LNCaP clone FGC (cell line): Measurements from ENCODE around the gene BCKDHB.

Experiments used
- DNase-seq: peaks from one replicate; pipeline ENCODE4 v3.0.0-alpha.2; 2011; ENCODE audit warnings: low read depth
- H3K4me3 ChIP-seq: 2 replicates; pipeline ENCODE4 v1.5.1; 2011; ENCODE audit warnings: mild to moderate bottlenecking, low read depth, low read length, control low read depth
- TF ChIP-seq, protein P1 (sequence below): IDR thresholded peaks from 2 replicates; pipeline ENCODE4 v1.5.1; 2012; ENCODE audit warnings: mild to moderate bottlenecking; ENCODE audit not compliant: control insufficient read depth, insufficient read depth; ENCODE audit errors: extremely low read depth

The BCKDHB gene

GRCh38 chr6:80165143-80165542 lies 58.7 kb downstream of the BCKDHB start:
- H3K4me3 ChIP-seq, result no peak overlapping the region
- TF ChIP-seq, protein P1, sequence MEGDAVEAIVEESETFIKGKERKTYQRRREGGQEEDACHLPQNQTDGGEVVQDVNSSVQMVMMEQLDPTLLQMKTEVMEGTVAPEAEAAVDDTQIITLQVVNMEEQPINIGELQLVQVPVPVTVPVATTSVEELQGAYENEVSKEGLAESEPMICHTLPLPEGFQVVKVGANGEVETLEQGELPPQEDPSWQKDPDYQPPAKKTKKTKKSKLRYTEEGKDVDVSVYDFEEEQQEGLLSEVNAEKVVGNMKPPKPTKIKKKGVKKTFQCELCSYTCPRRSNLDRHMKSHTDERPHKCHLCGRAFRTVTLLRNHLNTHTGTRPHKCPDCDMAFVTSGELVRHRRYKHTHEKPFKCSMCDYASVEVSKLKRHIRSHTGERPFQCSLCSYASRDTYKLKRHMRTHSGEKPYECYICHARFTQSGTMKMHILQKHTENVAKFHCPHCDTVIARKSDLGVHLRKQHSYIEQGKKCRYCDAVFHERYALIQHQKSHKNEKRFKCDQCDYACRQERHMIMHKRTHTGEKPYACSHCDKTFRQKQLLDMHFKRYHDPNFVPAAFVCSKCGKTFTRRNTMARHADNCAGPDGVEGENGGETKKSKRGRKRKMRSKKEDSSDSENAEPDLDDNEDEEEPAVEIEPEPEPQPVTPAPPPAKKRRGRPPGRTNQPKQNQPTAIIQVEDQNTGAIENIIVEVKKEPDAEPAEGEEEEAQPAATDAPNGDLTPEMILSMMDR, result no peak
- DNase-seq, result no peak

GRCh38 chr6:80165819-80166218 lies 59.3 kb downstream of the BCKDHB start:
- no peak overlapping the region for H3K4me3 ChIP-seq
- TF ChIP-seq, protein P1, result no peak

GRCh38 chr6:80170433-80170832 lies 64.0 kb downstream of the BCKDHB start:
- TF ChIP-seq, protein P1, result no peak
- no peak for DNase-seq

More at GRCh38 chr6:80165819-80166218, 59.3 kb downstream of the BCKDHB start:
- no peak for DNase-seq

DNA sequence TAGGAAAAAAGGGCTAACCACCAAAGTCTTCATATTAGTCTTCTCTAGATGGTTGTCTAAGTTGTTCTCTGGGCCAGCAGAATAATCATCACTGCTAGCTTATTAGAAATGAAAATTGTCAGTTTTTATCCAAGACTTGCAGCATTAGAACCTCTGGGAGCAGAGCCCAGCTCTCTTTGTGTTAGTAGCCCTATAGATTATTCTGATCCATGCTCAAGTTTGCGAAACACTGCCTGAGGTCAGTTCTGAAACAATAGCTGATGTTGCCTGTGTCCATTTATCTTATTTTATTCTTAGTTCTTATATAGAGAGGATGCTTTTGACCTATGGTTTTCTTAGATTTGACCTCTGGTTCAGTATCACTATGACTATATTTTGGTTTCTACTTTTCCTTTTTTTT lies 66.9 kb downstream of the BCKDHB start:
- H3K4me3 ChIP-seq, result no peak overlapping the region
- TF ChIP-seq, protein P1, result no peak
- DNase-seq, result no peak

More at GRCh38 chr6:80170433-80170832, 64.0 kb downstream of the BCKDHB start:
- H3K4me3 ChIP-seq, result no peak overlapping the region

- H3K4me3 ChIP-seq, result no peak overlapping the region
- DNase-seq, result no peak
Measured at GRCh38 chr6:80174900-80175572, 68.6 kb downstream of the BCKDHB start.

DNA sequence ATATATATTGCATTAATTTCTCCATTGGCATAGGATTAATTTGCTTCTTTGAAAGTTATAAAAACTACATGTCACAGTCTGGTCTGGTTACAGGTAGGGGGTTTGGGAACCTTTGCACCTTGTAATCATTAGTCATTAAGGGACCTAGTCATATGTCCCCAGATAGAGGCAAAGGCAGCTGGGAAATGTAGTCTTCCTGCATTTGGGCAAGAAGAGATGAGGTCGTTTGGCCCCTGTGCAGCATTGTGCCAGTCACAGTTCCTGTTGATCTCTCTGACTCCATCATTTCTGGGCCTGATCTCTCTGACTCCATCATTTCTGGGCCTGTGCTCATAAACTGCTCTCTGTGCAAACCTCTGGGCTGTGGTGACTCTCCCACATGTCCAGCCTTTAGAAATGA lies 73.2 kb downstream of the BCKDHB start:
- no peak overlapping the region for H3K4me3 ChIP-seq
- no peak for DNase-seq
- TF ChIP-seq, protein P1, result no peak

More at GRCh38 chr6:80174900-80175572, 68.6 kb downstream of the BCKDHB start:
- TF ChIP-seq, protein P1, result no peak
